Adipose tissue (tissue), 3 donors: ENCODE measurements around the gene LRRC74B. TPM values are rescaled to one million over a fixed set of nuclear protein-coding genes. Genes with fewer than 3 reads are reported as not detected.
"Not testable (repeated sequence)": the region's sequence is repeated elsewhere in the genome, so short reads cannot be mapped to it uniquely, and the experiment has no call there.

Experiments
- H3K27ac ChIP-seq: one replicate; pipeline ENCODE4 v1.5.1; 2013; ENCODE audit warnings: low read depth, low read length
- WGBS, 3 donors: extraction: QIAGEN DNeasy Blood & Tissue Kit; methylation state at CpG; one replicate each; pipeline ENCODE4 v1.1.7; 2013; 5-methylcytosine and 5-hydroxymethylcytosine counted together
- polyA plus RNA-seq, 3 donors: library from polyadenylated mRNA; stranded (reverse); fragments of 200-250 nt; gene quantifications; one replicate each; pipeline ENCODE4 v1.2.3, GENCODE V29; 2013
- donor health status: healthy with polysubstance abuse.
- donor health status: Bipolar disorder and iron deficiency.
- donor health status: healthy.

LRRC74B gene
- polyA plus RNA-seq, 3 donors, result not detected

DNA sequence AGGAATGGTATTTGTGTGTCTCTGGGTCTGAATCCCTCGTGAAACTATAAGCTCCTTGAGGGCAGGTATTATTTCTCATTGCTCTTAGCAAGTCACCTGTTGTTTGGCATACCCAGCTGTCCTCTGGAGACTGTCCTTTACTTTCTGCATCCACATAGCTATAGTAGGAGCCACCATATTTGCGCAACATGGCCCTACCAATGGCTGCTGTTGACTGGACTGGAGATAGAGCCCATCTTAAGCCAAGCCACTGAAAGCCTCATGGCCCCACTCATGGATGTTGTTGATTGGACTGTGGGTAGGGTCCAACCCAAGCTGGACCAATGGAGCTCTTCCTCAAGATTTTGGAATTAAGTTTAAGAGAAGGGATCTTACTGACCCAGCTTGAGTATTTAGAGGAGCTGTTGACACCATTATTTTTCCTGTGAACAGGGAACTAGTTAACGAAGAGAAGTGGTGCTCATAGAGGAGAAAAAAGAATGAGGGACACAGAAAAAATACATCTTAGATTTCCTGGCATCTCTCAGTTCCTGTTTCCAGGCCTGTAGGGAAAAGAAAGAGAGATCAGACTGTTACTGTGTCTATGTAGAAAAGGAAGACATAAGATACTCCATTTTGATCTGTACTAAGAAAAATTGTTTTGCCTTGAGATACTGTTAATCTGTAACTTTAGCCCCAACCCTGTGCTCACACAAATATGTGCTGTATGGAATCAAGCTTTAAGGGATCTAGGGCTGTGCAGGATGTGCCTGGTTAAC lies 47.2 kb downstream of the LRRC74B start:
- no peak overlapping the region for H3K27ac ChIP-seq
- whole genome bisulfite sequencing, 3 donors, result 84 to 96% (median 92%) methylated on average over 3 of the region's 3 CpGs

DNA sequence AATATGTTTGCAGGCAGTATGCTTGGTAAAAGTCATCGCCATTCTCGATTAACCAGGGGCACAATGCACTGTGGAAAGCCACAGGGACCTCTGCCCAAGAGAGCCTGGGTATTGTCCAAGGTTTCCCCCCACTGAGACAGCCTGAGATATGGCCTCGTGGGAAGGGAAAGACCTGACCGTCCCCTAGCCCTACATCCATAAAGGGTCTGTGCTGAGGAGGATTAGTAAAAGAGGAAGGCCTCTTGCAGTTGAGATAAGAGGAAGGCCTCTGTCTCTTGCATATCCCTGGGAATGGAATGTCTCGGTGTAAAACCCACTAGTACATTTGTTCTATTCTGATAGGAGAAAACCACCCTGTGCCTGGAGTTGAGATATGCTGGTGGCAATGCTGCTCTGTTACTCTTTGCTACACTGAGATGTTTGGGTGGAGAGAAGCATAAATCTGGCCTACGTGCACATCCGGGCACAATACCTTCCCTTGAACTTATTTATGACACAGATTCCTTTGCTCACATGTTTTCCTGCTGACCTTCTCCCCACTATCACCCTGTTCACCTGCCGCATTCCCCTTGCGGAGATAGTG lies 47.9 kb downstream of the LRRC74B start:
- 57 to 72% (median 72%) methylated on average over 7 to 9 of the region's 9 CpGs for WGBS, 3 donors
- not testable (repeated sequence) for H3K27ac ChIP-seq

DNA sequence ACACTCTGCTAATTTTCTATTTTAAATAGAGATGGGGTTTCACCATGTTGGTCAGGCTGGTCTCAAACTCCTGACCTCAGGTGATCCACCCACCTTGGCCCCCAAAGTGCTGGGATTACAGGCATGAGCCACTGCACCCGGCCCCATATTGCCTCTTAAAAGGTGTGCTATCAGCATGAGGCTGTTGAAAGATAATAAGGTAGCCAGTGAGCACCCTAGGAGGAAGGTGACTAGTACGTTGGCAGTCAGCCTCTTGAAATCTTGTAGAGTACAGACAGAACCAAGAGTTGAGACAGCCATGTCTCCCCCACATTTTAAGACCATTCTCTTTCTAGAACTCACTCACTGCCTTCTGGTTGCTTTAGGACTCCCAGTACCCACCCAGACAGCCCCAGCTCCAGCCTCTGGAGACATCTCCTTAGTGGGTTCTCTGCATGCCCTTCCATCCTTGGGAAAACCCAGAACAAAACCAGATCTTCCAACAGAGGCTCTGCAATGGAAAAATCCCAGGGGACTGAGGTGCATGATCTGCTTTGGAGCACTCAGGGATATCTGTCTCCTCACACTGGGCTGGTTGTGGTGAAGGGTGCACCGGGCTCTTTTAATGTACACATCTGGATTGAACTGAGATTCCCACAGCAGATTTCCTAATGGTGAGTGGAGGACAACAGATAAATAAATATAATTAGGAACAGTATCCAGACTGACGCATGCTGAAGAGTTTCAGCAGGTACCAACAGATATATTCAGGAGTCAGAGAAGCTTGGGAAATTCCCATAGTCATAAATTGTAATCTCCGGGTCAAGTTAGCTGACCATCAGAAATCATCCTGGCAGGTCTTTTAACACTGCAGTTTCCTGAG lies 49.4 kb downstream of the LRRC74B start:
- WGBS, 3 donors, result 70 to 86% (median 80%) methylated on average over 5 of the region's 5 CpGs
- no peak overlapping the region for H3K27ac ChIP-seq

DNA sequence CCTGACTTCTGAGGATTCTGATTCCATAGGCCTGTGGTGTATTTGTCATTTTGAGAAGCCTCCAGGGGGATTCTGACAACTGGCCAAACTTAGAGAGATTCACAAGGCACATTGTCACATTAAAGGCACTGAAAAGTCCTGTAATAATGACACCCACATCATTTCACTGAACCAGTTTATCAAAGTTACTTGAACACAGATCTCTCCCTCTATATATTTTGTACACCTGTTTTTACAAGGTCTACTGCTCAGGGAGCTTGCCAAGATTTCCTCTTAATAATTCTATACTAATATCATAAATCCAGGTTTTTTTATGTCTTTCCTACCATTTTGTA lies 50.0 kb downstream of the LRRC74B start:
- H3K27ac ChIP-seq, result no peak overlapping the region

GRCh38 chr22:21096878-21097277 lies 51.1 kb downstream of the LRRC74B start:
- 93 to 96% (median 94%) methylated on average over 7 to 9 of the region's 9 CpGs for WGBS, 3 donors

DNA sequence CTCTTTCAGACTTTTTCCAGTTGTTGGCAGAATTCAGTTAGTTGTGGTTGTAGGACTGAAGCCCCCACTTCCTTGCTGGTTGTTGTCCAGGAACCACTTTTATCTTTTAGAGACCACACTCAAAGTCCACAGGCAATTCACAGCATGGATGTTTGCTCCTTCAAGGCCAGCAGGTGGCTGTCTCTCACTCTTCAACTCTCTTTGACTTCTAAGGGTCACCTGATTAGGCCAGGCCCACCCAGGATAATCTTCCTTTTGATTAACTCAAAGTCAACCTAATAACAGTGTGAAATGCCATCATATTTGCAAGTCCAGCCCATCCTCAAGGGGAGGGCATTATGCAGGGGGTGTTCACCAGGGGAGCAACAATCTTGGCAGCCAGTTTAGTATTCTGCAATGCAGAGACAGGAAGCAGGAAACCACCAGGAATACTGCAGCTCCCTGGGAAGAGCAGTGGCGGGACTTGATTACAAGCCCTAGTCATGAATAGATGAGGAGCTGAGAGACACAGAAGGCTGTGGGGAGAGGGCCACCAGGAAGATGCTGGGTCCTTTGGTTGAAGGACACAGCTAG lies 52.4 kb downstream of the LRRC74B start:
- WGBS, 3 donors, result 50 to 81% (median 76%) methylated on average over 1 of the region's 1 CpG

More at GRCh38 chr22:21096878-21097277, 51.1 kb downstream of the LRRC74B start:
- H3K27ac ChIP-seq, result not testable (repeated sequence)

DNA sequence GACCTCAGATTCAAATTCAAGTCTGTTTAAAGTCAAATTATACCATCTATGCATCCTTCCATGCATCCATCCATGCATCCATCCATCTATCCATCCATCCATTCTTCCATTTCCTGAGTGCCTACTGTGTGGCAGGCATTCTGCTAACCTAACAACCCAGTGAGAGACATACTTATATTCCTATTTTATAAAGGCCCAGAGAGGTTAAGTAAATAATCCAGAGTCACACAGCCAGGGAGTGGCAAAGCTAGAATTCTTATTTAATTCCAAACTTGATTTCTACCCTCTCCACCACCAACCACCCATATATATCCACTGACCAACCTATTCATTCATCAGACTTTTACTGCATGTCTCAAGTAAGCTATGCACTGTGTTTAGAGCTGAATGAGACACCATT lies 53.8 kb downstream of the LRRC74B start:
- no peak overlapping the region for H3K27ac ChIP-seq

More for the DNA sequence above, 52.4 kb downstream of the LRRC74B start:
- no peak overlapping the region for H3K27ac ChIP-seq

DNA sequence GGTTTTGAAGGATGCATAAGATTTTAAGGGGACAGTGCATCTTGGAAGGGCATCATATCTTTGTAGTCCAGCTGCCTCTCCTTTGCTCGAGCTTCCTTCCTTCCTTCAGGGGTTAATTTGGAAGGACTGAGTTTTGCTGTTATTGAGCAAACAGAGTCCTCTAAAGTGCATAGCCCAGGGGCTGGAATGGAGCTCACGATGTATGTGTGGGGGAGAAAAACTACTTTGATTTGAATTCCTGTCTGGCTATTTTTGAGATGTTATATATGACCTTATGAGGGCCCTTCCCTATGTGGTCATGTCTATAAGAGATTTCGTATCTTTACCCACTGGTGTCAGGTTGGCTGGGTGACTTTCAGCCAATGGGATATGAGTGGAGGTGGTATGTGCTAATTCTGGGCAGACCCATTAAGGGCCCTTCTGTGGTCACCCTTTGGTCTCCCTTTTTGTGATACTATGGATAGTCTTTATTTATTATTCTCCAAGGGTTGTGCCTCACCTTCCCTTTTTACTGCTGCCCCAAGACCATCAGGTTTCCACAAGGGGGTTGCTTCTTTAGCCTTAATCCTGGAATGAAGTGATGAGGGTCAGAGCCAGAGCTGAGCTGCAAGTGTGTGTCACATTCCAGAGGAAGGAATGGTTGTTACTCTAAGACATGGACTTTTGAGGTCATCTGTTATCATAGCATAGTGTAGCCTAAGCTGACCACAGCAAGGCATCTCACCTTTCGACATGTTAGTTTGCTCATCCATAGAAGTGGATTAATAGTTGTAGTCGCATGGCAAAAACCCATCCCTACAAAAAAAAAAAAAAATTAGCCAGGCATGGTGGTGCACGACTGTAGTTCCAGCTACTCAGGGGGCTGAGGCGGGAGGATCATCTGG lies 54.6 kb downstream of the LRRC74B start:
- H3K27ac ChIP-seq, result no peak overlapping the region
- 70 to 78% (median 71%) methylated on average over 7 of the region's 7 CpGs for WGBS, 3 donors

DNA sequence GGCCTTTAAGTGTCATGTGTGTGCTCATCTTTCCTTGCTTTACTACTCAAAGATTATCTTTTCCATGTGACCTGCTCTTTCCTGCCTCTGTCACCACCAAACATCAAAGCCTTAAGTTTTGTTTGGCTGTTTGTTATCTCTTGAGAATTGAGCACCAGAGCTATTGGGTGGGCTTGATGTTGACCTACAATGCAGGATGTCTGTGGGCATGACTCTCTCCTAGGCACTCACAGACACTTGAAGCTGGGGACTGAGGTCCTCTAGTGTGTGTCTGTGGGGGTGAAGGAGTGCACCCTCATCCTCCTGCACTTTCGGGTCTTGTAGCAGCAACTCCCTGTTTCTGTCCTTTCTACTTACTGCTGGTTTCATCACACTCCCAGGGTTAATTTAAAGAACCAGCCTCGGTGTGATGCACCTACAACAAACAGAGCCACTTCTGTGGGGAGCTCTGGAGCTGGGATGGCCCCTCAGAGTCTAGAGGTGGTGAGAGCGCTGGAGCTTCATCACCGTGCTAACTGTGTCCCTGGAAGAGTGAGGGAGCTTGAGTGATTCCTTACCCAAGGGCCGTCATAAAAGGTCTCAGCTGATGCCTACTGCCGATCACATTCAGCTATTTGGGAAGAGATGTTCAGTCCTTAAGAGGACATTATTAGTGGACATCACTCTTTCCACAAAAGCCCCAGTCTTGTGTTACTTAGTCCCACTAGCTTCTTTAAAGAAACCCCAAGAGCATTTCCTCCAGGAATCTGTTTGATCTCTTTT lies 56.3 kb downstream of the LRRC74B start:
- 73 to 80% (median 75%) methylated on average over 6 of the region's 6 CpGs for WGBS, 3 donors
- H3K27ac ChIP-seq, result no peak overlapping the region

GRCh38 chr22:21102659-21103267 lies 57.0 kb downstream of the LRRC74B start:
- no peak overlapping the region for H3K27ac ChIP-seq
- 3 to 6% (median 5%) methylated on average over 17 of the region's 17 CpGs for WGBS, 3 donors

DNA sequence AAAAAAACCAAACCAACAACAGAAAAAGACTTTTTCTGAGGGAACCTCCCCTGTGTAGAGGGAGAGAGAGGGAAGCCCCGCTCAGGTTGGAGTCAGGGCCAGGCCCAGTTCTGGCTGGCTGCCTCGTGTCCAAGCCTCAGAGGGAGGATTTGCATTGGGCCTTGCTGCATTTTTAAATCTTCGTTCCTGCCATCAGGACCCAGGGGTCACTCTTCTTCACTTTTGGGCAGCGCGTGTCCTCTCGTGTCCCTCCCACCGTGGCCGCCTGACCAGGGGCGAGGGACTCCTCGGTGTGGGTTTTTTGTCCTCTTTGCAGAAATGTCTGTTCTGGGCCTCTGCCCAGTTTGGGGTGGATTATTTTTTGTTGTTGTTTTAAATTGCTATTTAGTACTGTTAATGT lies 57.9 kb downstream of the LRRC74B start:
- H3K27ac ChIP-seq, result no peak overlapping the region
- WGBS, 3 donors, result 73 to 79% (median 77%) methylated on average over 10 of the region's 10 CpGs

DNA sequence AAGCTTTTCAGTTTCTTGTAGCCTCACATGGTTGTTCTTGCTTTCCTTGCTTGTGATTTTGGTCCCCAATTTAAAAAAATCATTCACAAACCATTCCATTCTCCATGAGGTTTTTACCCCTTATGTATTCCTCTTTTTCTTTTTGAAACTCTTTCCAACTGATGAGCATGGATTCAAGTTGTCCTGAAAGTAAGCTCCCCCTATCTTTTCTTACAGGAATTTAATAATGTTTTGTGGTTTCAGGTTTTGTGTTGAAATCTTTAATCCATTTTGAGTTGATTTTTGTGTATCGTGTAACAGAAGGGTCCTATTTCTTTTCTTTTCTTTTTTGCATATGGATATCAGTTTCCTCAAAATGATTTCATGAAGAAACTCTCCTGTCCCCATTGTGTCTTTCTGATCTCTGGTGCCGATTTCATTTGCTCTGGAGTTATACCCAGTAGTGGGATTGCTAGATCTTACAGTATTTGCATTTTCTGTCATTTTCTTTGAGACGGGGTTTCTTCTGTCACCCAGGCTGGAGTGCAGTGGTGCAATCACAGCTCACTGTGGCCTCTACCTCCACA lies 58.5 kb downstream of the LRRC74B start:
- 79 to 88% (median 85%) methylated on average over 3 of the region's 3 CpGs for WGBS, 3 donors

DNA sequence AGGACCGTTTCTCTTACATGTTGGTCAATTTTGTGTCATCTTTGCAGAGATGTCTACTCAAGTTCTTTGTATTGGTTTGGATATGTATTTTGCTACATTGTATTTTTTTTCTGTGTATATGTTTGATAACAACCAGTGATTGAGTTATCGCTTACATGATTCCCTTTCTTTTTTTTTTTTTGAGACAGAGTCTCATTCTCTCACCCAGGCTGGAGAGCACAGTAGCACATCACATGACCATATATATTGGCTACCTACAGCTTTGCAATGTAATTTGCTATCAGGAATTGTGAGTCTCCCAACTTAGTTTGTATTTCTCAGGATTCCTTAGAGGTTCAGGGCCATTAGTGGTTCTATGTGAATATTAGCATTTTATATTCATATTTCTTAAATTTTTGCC lies 59.5 kb downstream of the LRRC74B start:
- 82 to 93% (median 88%) methylated on average over 2 of the region's 2 CpGs for WGBS, 3 donors
- H3K27ac ChIP-seq, result no peak overlapping the region

More for the DNA sequence above, 58.5 kb downstream of the LRRC74B start:
- H3K27ac ChIP-seq, result no peak overlapping the region

- WGBS, 3 donors, result 67 to 83% (median 80%) methylated on average over 5 of the region's 5 CpGs
Measured at GRCh38 chr22:21106000-21106399, 60.3 kb downstream of the LRRC74B start.

DNA sequence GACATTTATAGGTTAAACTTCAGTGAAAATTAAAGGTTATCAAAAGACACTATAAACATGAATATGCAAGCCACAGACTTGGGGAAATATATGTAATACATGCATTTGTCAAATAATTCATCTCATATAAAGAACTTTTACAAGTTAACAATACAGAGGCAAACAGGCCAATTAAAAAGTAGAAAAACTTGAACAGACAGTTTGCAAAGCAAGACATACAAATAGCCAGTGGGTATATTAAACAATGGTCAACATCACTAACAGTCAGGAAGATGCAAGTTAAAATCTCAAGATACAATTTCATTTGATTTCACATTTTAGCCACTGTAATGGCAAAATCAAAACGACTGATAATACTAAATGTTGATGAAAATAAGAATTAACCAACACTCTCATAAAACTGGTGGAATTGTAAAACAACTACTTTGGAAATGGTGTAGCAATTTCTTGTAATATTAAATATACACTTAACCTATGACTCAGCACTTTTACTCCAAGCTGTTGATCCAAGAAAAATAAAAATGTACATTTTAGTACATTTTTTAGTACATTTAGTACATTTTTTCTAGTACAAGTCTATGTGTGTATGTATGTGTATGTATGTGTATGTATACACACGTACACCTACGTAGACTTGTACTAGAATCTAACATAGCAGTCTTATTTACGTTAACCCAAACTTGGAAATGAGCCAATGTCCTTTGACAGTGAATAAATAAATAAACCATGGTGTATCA lies 62.8 kb downstream of the LRRC74B start:
- WGBS, 3 donors, result 78 to 89% (median 82%) methylated on average over 4 of the region's 4 CpGs
- H3K27ac ChIP-seq, result no peak overlapping the region

More at GRCh38 chr22:21106000-21106399, 60.3 kb downstream of the LRRC74B start:
- no peak overlapping the region for H3K27ac ChIP-seq
